Natural killer cell (primary cell): ENCODE results near the gene MYO5B. TPM values are rescaled to one million over a fixed set of nuclear protein-coding genes. Genes with fewer than 3 reads are reported as not detected.

Experiments used
- ATAC-seq, 3 donors: fragments of 150-1000 bp in 2 of 3; fragments of 200-7000 bp in 1 of 3; cut with Tn5 transposase; 1 replicate in 1 of 3; 2 replicates in 2 of 3; pipeline ENCODE4 v1.10.0; 2021; ENCODE audit warnings: mild to moderate bottlenecking in 2 of 3, moderate library complexity in 2 of 3
- DNase-seq, 2 donors: peaks; one replicate each; pipeline versions ENCODE4 v3.0.0 to v3.0.0-alpha.2; 2013 to 2021; ENCODE audit warnings: mixed read lengths in 1 of 2
- H3K27ac ChIP-seq: one replicate; pipeline ENCODE4 v1.5.1; 2013; ENCODE audit warnings: mild to moderate bottlenecking, low read length
- H3K27me3 ChIP-seq: one replicate; pipeline ENCODE4 v1.6.1; 2013; ENCODE audit warnings: low read length; ENCODE audit not compliant: control insufficient read depth, insufficient read depth
- H3K36me3 ChIP-seq: one replicate; pipeline ENCODE4 v1.6.1; 2013; ENCODE audit warnings: low read length; ENCODE audit not compliant: control insufficient read depth, insufficient read depth
- H3K4me1 ChIP-seq: one replicate; pipeline ENCODE4 v1.6.1; 2013; ENCODE audit warnings: low read length; ENCODE audit not compliant: control insufficient read depth, insufficient read depth
- H3K4me3 ChIP-seq: one replicate; pipeline ENCODE4 v1.5.1; 2013; ENCODE audit warnings: low read length
- H3K9me3 ChIP-seq: one replicate; pipeline ENCODE4 v1.6.1; 2013; ENCODE audit warnings: low read length; ENCODE audit not compliant: control insufficient read depth, insufficient read depth
- H3K27ac Mint-ChIP-seq, 2 donors: one replicate each; pipeline ENCODE4 v1.8.0; 2022; ENCODE audit warnings: mild to moderate bottlenecking in 2 of 2, mixed read lengths in 2 of 2, moderate library complexity in 1 of 2
- H3K27me3 Mint-ChIP-seq, 2 donors: one replicate each; pipeline ENCODE4 v1.8.0; 2022; ENCODE audit warnings: low read depth in 2 of 2, mixed read lengths in 2 of 2
- H3K36me3 Mint-ChIP-seq: one replicate; pipeline ENCODE4 v1.8.0; 2022; ENCODE audit warnings: mixed read lengths
- H3K4me1 Mint-ChIP-seq, 2 donors: one replicate each; pipeline ENCODE4 v1.8.0; 2022; ENCODE audit warnings: mixed read lengths in 2 of 2
- H3K4me3 Mint-ChIP-seq: one replicate; pipeline ENCODE4 v1.8.0; 2022; ENCODE audit warnings: mild to moderate bottlenecking, moderate library complexity, mixed read lengths
- H3K9me3 Mint-ChIP-seq, 2 donors: one replicate each; pipeline ENCODE4 v1.8.0; 2022; ENCODE audit warnings: mixed read lengths in 2 of 2
- WGBS: methylation state at CpG from one replicate; pipeline ENCODE4 v1.1.7; 2013; ENCODE audit warnings: missing lambda C conversion rate; ENCODE audit not compliant: insufficient coverage; 5-methylcytosine and 5-hydroxymethylcytosine counted together
- intact Hi-C: fragments of 100-400 bp; cut with micrococcal nuclease; formaldehyde crosslinking; loops from one replicate; pipeline ENCODE4 v1.14.2; 2022
- total RNA-seq, 4 donors: library from RNA; stranded (reverse); fragments of 120-200 nt in 1 of 4; gene quantifications; one replicate each; pipeline versions ENCODE4 v1.2.3 to v1.2.4, GENCODE V29; 2013 to 2022
- TF ChIP-seq, protein P1 (sequence below): fragments of 200-600 bp; IDR thresholded peaks from one replicate; pipeline ENCODE4 v1.8.0; 2022; ENCODE audit warnings: antibody characterized with exemption

Gene MYO5B
- total RNA-seq, 3 donors from 2014 or later (not counting 1 experiment from before 2014, with no cell fraction given): 0.33 TPM; not detected in 2

DNA sequence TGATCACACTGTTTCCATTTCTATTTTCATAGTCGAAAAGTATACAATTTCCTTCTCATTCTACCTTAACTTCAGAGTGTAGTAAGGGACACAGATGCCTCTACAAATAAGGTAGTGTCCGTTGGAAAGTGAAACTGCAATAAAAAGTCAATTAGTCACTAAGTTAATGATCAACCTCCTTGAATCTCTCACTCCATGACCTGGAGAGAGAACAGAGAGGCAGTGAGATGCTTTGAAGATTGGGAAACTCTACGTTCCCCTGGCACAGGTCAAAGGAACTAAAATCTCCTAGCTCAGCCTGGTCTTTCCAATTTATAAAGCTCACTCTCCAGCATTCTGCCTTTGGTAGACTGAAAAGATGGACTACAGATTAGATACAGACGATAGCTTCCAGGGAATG is 227.8 kb downstream of the MYO5B start:
- no peak overlapping the region for H3K27ac ChIP-seq
- DNase-seq (no peak), ATAC-seq (no peak)
- Mint-ChIP-seq H3K4me1 (no peaks in the 10 kb centered on the region), H3K4me3 (no peak overlapping the region), H3K9me3 (no peaks in the 10 kb centered on the region), H3K27me3 (peaks cover 18 to 35% of the 10 kb centered on the region in 2 donors), H3K36me3 (no peaks in the 10 kb centered on the region), H3K27ac (no peak overlapping the region)
- 77% methylated on average over 3 of the region's 4 CpGs for WGBS
- intact Hi-C loops: no loop called here
- TF ChIP-seq, protein P1, sequence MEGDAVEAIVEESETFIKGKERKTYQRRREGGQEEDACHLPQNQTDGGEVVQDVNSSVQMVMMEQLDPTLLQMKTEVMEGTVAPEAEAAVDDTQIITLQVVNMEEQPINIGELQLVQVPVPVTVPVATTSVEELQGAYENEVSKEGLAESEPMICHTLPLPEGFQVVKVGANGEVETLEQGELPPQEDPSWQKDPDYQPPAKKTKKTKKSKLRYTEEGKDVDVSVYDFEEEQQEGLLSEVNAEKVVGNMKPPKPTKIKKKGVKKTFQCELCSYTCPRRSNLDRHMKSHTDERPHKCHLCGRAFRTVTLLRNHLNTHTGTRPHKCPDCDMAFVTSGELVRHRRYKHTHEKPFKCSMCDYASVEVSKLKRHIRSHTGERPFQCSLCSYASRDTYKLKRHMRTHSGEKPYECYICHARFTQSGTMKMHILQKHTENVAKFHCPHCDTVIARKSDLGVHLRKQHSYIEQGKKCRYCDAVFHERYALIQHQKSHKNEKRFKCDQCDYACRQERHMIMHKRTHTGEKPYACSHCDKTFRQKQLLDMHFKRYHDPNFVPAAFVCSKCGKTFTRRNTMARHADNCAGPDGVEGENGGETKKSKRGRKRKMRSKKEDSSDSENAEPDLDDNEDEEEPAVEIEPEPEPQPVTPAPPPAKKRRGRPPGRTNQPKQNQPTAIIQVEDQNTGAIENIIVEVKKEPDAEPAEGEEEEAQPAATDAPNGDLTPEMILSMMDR: no peak
- no peaks in the 10 kb centered on the region for H3K36me3 ChIP-seq
- no peaks in the 10 kb centered on the region for H3K4me1 ChIP-seq
- H3K27me3 ChIP-seq: peaks cover 12% of the 10 kb centered on the region
- no peak overlapping the region for H3K4me3 ChIP-seq
- H3K9me3 ChIP-seq: no peaks in the 10 kb centered on the region

DNA sequence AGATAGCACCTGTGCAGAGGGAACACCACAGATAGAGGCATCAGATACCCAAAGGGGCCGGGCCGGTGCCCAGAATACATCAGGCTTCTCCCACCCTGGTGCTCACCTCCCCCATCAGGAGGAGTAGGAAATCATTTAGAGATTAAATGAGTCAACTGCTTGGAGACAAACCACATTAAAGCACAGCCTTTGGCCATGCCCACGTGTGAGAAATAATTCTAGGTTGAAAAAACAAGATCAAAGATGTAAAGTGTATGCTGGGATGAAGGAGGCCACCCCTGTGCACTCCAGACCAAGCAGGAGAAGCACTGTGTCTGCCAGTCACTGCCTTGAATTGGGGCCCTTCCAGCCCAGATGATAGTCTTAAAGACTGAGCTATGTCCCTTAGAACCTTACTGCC is 228.9 kb downstream of the MYO5B start:
- Mint-ChIP-seq H3K27ac (no peak overlapping the region), H3K4me3 (no peak overlapping the region), H3K36me3 (no peaks in the 10 kb centered on the region), H3K9me3 (no peaks in the 10 kb centered on the region), H3K4me1 (no peaks in the 10 kb centered on the region), H3K27me3 (peaks cover 10 to 35% of the 10 kb centered on the region in 2 donors)
- Histone ChIP-seq H3K36me3 (no peaks in the 10 kb centered on the region), H3K4me1 (no peaks in the 10 kb centered on the region), H3K9me3 (no peaks in the 10 kb centered on the region), H3K4me3 (no peak overlapping the region), H3K27ac (no peak overlapping the region), H3K27me3 (peaks cover 12% of the 10 kb centered on the region)
- intact Hi-C loops: no loop called here
- TF ChIP-seq, protein P1: no peak
- no peak for DNase-seq
- 25% methylated on average over 1 of the region's 3 CpGs for WGBS
- ATAC-seq: no peak

GRCh38 chr18:49963217-49963616 is 231.7 kb downstream of the MYO5B start:
- Mint-ChIP-seq H3K4me3 (no peak overlapping the region), H3K36me3 (no peaks in the 10 kb centered on the region), H3K27me3 (peaks cover 21 to 51% of the 10 kb centered on the region in 2 donors), H3K9me3 (no peaks in the 10 kb centered on the region), H3K4me1 (peaks cover 8 to 10% of the 10 kb centered on the region in 2 donors), H3K27ac (no peak overlapping the region)
- WGBS: 93% methylated on average over 4 of the region's 4 CpGs
- Histone ChIP-seq H3K27me3 (peaks cover 15% of the 10 kb centered on the region), H3K4me3 (no peak overlapping the region), H3K9me3 (no peaks in the 10 kb centered on the region), H3K27ac (no peak overlapping the region), H3K4me1 (peaks cover 16% of the 10 kb centered on the region), H3K36me3 (no peaks in the 10 kb centered on the region)
- TF ChIP-seq, protein P1: no peak
- intact Hi-C loops: no loop called here
- ATAC-seq (no peak), DNase-seq (no peak)

GRCh38 chr18:49961271-49961670 is 233.7 kb downstream of the MYO5B start:
- TF ChIP-seq, protein P1: no peak
- no peaks in the 10 kb centered on the region for H3K36me3 Mint-ChIP-seq
- H3K27ac Mint-ChIP-seq: no peak overlapping the region
- Histone ChIP-seq H3K27me3 (peaks cover 15% of the 10 kb centered on the region), H3K4me3 (no peak overlapping the region), H3K27ac (no peak overlapping the region), H3K9me3 (no peaks in the 10 kb centered on the region), H3K36me3 (no peaks in the 10 kb centered on the region), H3K4me1 (peaks cover 17% of the 10 kb centered on the region)
- H3K4me3 Mint-ChIP-seq: no peak overlapping the region
- H3K27me3 Mint-ChIP-seq: peaks cover 29 to 57% of the 10 kb centered on the region in 2 donors
- 56% methylated on average over 2 of the region's 2 CpGs for WGBS
- ATAC-seq: no peak
- DNase-seq: no peak
- peaks cover 8 to 10% of the 10 kb centered on the region in 2 donors for H3K4me1 Mint-ChIP-seq
- intact Hi-C loops: no loop called here
- H3K9me3 Mint-ChIP-seq: no peaks in the 10 kb centered on the region
